Neutrophil (primary cell): ENCODE results near the gene ATP2A2.
A peak's percentile ranks its signal among the peaks of the same experiment; 100 is the strongest.
"Not testable (repeated sequence)": the region's sequence is repeated elsewhere in the genome, so short reads cannot be mapped to it uniquely, and the experiment has no call there.

Experiments used
- H3K27ac ChIP-seq: fragments of 200-600 bp; sonication (generic); 2 replicates; pipeline ENCODE4 v1.5.1; 2016; ENCODE audit warnings: mild to moderate bottlenecking, moderate library complexity
- H3K27me3 ChIP-seq: fragments of 200-600 bp; sonication (generic); 2 replicates; pipeline ENCODE4 v1.6.0; 2016; ENCODE audit warnings: mild to moderate bottlenecking
- H3K36me3 ChIP-seq: fragments of 200-600 bp; sonication (generic); 2 replicates; pipeline ENCODE4 v1.5.1; 2017
- H3K4me1 ChIP-seq, 2 experiments: fragments of 200-600 bp in 1 of 2; sonication (generic) in 1 of 2; 1 replicate in 1 of 2; 2 replicates in 1 of 2; pipeline versions ENCODE4 v1.5.1 to v1.6.1; 2013 to 2016; ENCODE audit warnings: low read depth in 1 of 2, low read length in 1 of 2, mild to moderate bottlenecking in 1 of 2, moderate library complexity in 1 of 2; ENCODE audit not compliant: control insufficient read depth in 1 of 2, insufficient read depth in 1 of 2
- H3K4me3 ChIP-seq, 2 experiments: fragments of 200-600 bp in 1 of 2; sonication (generic) in 1 of 2; 1 replicate in 1 of 2; 2 replicates in 1 of 2; pipeline ENCODE4 v1.5.1; 2013 to 2016; ENCODE audit warnings: low read depth in 1 of 2, low read length in 1 of 2, mild to moderate bottlenecking in 1 of 2, moderate library complexity in 1 of 2
- H3K9me3 ChIP-seq: fragments of 200-600 bp; sonication (generic); 2 replicates; pipeline ENCODE4 v1.5.1; 2016
- CTCF ChIP-seq: fragments of 200-600 bp; sonication (generic); IDR thresholded peaks from 2 replicates; pipeline ENCODE4 v1.5.1; 2016; ENCODE audit warnings: antibody characterized with exemption

Gene ATP2A2

DNA sequence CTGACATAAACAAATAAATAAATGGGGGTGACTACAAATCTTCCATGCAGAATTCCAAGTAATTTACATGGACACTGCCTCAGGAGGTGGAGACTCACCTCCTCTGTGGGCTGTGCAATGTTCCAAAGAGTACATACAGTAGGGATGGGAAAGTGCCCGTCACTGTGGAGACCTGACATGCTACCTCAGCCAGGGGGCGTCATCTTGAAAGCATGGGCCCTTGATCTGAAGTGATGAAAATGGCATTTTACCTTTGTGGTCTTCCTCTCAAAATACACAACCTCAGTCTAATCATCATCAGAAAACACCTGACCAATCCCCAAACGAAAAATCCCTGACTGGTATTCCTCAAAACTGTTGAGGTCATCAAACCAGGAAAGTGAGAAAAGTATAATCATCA lies 74.0 kb downstream of the ATP2A2 start:
- Histone ChIP-seq H3K27me3 (no peaks in the 10 kb centered on the region), H3K4me1 (peaks cover 25 to 26% of the 10 kb centered on the region in 2 experiments), H3K36me3 (peaks cover 5% of the 10 kb centered on the region), H3K4me3 (no peak overlapping the region), H3K9me3 (no peaks in the 10 kb centered on the region), H3K27ac (no peak overlapping the region)
- TF ChIP-seq CTCF = no peak

DNA sequence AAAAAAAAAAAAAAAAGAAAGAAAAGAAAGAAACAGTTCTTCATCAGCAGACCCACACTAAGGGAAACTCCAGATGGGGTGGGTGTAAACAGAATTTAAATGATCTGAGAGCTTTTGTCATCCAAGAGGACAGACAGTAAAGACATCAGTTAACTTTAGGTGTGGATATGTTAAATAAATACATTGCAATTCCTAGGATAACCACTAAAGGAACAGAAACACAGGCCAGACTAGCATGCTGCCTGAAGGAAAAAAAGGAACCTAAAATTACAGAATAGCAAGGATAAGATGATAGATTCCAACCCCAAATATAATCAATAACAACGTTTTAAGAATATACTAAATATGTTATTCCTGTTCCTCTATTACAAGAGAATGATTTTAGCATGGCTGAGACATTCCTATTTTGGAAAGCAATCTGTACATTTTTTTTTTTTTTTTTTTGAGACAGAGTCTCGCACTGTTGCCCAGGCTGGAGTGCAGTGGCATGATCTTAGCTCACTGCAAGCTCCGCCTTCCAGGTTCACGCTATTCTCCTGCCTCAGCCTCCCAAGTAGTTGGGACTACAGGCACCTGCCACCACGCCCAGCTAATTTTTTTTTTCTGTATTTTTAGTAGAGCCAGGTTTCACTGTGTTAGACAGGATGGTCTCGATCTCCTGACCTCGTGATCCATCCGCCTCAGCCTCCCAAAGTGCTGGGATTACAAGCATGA lies 77.5 kb downstream of the ATP2A2 start:
- not testable (repeated sequence) for H3K27ac ChIP-seq, H3K36me3 ChIP-seq, H3K4me3 ChIP-seq, H3K27me3 ChIP-seq, H3K9me3 ChIP-seq
- peaks cover 31 to 36% of the 10 kb centered on the region in 2 experiments for H3K4me1 ChIP-seq

DNA sequence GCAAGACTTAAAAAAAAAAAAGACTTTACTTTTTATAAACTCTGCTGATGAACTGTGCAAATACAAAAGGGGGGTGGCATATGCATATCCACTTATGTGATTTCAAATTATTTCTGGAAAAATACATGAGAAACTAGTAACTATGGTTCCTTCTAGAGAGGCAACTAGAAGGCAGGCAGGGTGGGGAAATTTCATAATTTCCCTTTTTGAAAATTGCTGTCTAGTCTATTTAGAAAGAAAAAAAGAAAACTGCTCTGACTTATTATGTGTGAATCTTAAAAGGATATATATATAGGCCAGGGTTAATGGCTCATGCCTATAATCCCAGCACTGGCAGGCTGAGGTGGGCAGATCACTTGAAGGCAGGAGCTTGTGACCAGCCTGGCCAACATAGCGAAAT lies 80.2 kb downstream of the ATP2A2 start:
- H3K9me3 ChIP-seq = no peaks in the 10 kb centered on the region
- no peak for TF ChIP-seq CTCF

GRCh38 chr12:110365489-110366320 lies 84.7 kb downstream of the ATP2A2 start:
- peaks cover 9% of the 10 kb centered on the region for H3K36me3 ChIP-seq
- no peak for TF ChIP-seq CTCF
- no peaks in the 10 kb centered on the region for H3K27me3 ChIP-seq
- H3K4me1 ChIP-seq = peaks cover 17 to 25% of the 10 kb centered on the region in 2 experiments
- H3K4me3 ChIP-seq = no peak overlapping the region
- H3K9me3 ChIP-seq = no peaks in the 10 kb centered on the region
- H3K27ac ChIP-seq = no peak overlapping the region

More for the DNA sequence above, 80.2 kb downstream of the ATP2A2 start:
- Histone ChIP-seq H3K27ac (peak overlapping the region; percentile 70), H3K4me3 (no peak overlapping the region), H3K27me3 (no peaks in the 10 kb centered on the region), H3K36me3 (no peaks in the 10 kb centered on the region), H3K4me1 (peaks cover 17 to 28% of the 10 kb centered on the region in 2 experiments)

DNA sequence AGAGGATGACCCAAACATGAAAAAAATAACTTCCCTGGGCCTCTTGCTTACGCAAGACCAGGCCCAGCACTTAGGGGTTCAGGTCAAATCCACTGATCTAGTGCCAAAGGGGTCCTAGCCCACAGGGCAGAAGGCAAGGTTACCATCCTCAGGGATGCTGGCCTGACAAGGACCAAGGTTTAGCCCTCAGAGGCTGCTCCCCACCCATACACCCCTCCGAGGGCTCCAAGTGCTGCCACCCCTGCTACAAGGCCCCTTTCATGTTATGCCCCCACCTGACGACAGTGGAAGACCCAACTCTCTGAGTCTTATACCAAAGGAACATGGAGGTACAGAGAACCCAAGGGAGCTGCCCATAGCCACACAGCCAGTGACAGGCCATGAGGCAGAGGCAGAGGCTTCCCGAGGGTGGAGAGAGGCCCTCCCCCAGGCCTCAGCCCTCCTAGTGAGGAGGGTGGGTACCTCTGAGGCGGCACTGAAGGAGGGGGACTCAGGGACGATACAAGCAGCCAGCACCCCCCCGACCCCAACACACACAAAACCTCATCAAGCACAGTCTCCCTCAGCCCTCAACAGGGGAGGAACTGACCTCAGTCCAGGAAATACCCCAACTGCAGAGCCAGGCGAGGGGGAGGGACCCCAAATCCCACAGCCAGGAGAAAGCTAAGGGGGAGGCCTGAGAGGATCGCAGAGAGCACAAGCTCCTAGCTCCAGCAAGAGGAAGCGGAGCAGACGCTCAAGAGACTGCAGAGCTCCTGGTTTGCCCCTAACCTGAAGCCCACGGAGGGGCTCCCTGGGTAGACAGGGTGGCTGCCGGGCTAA lies 85.5 kb downstream of the ATP2A2 start:
- TF ChIP-seq CTCF = no peak

More for the DNA sequence above, 85.5 kb downstream of the ATP2A2 start:
- Histone ChIP-seq H3K9me3 (no peaks in the 10 kb centered on the region), H3K27ac (no peak overlapping the region), H3K4me1 (peaks cover 10 to 17% of the 10 kb centered on the region in 2 experiments), H3K4me3 (no peak overlapping the region), H3K36me3 (peaks cover 18% of the 10 kb centered on the region), H3K27me3 (no peaks in the 10 kb centered on the region)
